ENCODE results near the gene MB21D2. TPM values are rescaled to one million over a fixed set of nuclear protein-coding genes. Genes with fewer than 3 reads are reported as not detected.

MB21D2 gene
- total RNA-seq, 4 donors from 2014 or later: 0.72 to 3.6 (median 2.8) TPM

- intact Hi-C loops (cut with DNase I): no loop called here
- Histone ChIP-seq H3K27ac (no peak overlapping the region), H3K27me3 (no peaks in the 10 kb centered on the region), H3K4me1 (peaks cover 0 to 20% (median 6%) of the 10 kb centered on the region in 3 donors), H3K4me3 (no peak overlapping the region), H3K9me3 (no peaks in the 10 kb centered on the region), H3K36me3 (no peaks in the 10 kb centered on the region)
- DNase-seq: no peak
- TF ChIP-seq POLR2A (IDR thresholded peaks at IDR 0.05) (no peak), CTCF (IDR thresholded peaks at IDR 0.05) (no peak)
- WGBS, 2 donors: 91 to 93% methylated on average over 5 of the region's 5 CpGs
These were observed 29.5 kb downstream of the MB21D2 start for GRCh38 chr3:192888190-192888589.

- TF ChIP-seq CTCF (IDR thresholded peaks at IDR 0.05): no peak
- no peak for TF ChIP-seq POLR2A (IDR thresholded peaks at IDR 0.05)
These were observed 30.0 kb downstream of the MB21D2 start for GRCh38 chr3:192887701-192888100.

GRCh38 chr3:192887047-192887446 is 30.6 kb downstream of the MB21D2 start:
- Histone ChIP-seq H3K4me3 (no peak overlapping the region), H3K27ac (no peak overlapping the region), H3K27me3 (no peaks in the 10 kb centered on the region), H3K9me3 (no peaks in the 10 kb centered on the region), H3K36me3 (no peaks in the 10 kb centered on the region), H3K4me1 (peaks cover 0 to 11% (median 6%) of the 10 kb centered on the region in 3 donors)
- WGBS, 2 donors: 79 to 83% methylated on average over 9 of the region's 9 CpGs
- intact Hi-C loops (cut with DNase I): no loop called here
- DNase-seq: no peak
- TF ChIP-seq POLR2A (IDR thresholded peaks at IDR 0.05): no peak
- no peak for TF ChIP-seq CTCF (IDR thresholded peaks at IDR 0.05)

More at GRCh38 chr3:192887701-192888100, 30.0 kb downstream of the MB21D2 start:
- H3K4me1 ChIP-seq: peaks cover 0 to 16% (median 6%) of the 10 kb centered on the region in 3 donors
- intact Hi-C loops (cut with DNase I): no loop called here
- no peak for DNase-seq
- no peak overlapping the region for H3K27ac ChIP-seq
- H3K9me3 ChIP-seq: no peaks in the 10 kb centered on the region
- WGBS, 2 donors: 92 to 96% methylated on average over 6 to 7 of the region's 7 CpGs
- H3K27me3 ChIP-seq: no peaks in the 10 kb centered on the region
- no peaks in the 10 kb centered on the region for H3K36me3 ChIP-seq
- H3K4me3 ChIP-seq: no peak overlapping the region

- Histone ChIP-seq H3K4me1 (peaks cover 0 to 11% (median 6%) of the 10 kb centered on the region in 3 donors), H3K36me3 (no peaks in the 10 kb centered on the region), H3K27me3 (no peaks in the 10 kb centered on the region), H3K27ac (no peak overlapping the region), H3K4me3 (no peak overlapping the region), H3K9me3 (no peaks in the 10 kb centered on the region)
- DNase-seq: no peak
- intact Hi-C loops (cut with DNase I): no loop called here
- no peak for TF ChIP-seq CTCF (IDR thresholded peaks at IDR 0.05)
- WGBS, 2 donors: 77 to 82% methylated on average over 6 to 8 of the region's 8 CpGs
These were observed 32.6 kb downstream of the MB21D2 start for GRCh38 chr3:192884777-192885773.

GRCh38 chr3:192883512-192883911 is 34.1 kb downstream of the MB21D2 start:
- Histone ChIP-seq H3K4me1 (peaks cover 0 to 7% (median 0%) of the 10 kb centered on the region in 3 donors), H3K36me3 (no peaks in the 10 kb centered on the region), H3K27ac (no peak overlapping the region), H3K9me3 (no peaks in the 10 kb centered on the region), H3K4me3 (no peak overlapping the region), H3K27me3 (peaks cover 0 to 3% (median 0%) of the 10 kb centered on the region in 4 donors)
- TF ChIP-seq CTCF (IDR thresholded peaks at IDR 0.05): no peak
- TF ChIP-seq POLR2A (IDR thresholded peaks at IDR 0.05): no peak
- intact Hi-C loops (cut with DNase I): no loop called here
- WGBS, 2 donors: 75 to 79% methylated on average over 2 of the region's 2 CpGs
- no peak for DNase-seq

Data from esophagus squamous epithelium (tissue), 5 donors.